HG02943 (cell line): ENCODE measurements around the gene CENPT.
A peak's percentile ranks its signal among the peaks of the same experiment; 100 is the strongest.
"Not testable (repeated sequence)": the region's sequence is repeated elsewhere in the genome, so short reads cannot be mapped to it uniquely, and the experiment has no call there.

Source experiments
- ATAC-seq: cut with Tn5 transposase; IDR thresholded peaks from one replicate; pipeline ENCODE4 v1.9.1; 2021; ENCODE audit warnings: mild to moderate bottlenecking, low read depth, moderate library complexity; ENCODE audit not compliant: unreplicated experiment

CENPT gene

GRCh38 chr16:67877064-67877463 is 29.6 kb upstream of the CENPT start:
- no peak for ATAC-seq

DNA sequence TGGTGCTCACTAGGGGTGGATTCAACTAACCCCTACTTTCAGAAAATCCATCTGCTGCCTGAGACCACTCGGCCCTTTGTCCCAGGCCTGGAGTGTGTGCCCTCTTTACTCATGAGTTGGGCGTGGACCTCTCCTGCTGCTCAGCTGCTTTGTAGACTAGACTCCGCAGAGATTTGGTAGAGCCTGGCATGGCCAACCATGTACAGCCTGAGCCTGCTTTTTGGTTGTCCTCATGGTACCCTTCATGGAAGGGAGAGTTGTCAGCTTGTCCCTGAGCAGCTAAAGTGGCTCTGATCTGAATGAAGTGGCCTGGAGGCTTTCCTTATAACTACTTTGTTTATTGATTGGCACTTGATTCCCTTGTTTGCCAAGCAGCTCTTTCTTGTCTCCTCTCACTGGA is 26.9 kb upstream of the CENPT start:
- no peak for ATAC-seq

DNA sequence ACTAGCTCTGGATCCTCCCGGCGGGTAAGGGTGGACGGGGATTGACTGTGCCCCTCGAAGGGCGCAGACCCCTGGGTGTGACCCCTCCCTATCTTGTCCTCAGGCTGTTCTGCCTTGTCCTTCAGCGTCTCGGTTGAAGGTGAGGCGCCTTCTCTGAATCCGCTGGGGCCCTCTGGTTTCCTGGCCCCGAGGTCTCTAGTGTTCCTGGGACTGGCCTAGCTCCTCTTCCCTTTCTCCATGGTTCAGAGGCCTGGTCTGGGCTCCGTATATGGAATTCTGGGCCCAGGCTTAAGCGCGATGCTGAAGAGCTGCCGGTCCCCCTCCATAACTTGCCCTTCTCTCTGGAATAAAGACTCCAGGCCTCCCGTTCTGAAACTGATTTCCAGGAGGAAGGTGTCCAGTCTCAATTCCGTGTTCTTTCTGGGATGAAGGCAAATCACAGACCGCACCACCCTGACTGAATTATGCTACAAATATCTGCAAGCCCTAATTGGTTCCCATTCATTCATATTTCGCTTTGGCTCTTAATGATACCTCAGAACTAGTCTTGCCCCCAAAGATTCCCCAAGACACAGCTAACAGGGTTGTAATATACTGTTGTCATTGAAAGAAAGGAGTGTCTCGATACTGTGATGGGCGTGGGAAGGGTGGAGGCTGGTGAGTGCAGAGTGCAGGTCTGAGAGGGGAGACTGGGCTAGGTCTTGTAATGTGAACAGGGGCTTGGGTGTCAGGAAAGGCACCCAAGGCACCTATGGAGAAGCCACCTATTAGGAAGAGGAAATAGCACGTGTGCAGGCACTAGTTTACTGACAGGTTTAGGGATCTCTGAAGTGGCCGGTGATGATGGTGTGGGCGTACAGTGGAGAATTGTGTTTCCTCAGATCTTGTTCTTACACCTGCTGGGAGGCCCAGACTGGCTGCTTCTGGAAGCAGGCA is 26.2 kb upstream of the CENPT start:
- ATAC-seq, result no peak

DNA sequence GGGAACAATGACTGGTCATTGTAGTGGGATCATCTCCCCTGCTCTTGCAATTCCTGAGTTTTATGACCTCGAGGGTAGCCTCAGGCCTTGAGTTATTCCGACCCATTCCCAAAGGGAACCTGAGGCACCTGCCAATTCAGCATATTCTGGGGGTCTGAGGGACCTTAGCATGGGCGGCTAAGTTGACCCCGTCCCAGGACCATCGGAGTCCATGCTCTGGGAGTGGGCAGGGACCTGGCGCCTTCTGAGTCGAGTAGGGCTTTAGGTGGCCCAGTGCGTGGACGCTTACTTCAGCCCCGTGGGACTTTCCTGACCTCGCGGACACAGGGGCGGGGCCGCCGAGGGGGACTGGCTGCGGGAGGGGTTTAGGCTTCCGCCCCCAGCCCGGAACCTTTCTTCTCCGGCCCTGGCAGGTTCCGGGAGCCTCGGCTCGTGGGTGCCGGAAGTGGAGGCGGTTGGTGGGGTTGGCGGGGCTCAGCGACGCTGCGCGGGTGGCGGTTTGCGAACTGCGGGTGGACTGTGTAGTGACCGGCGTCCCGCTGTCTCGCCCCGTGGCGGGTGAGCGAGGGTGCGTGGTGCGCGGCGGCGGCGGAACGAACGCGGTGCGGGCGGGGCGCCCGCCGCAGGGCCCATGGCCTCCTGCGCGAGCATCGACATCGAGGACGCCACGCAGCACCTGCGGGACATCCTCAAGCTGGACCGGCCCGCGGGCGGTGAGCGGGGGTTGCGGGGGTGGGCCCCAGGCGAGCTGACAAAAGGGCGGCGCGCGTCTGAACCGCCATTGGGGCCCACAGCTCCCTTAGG is 25.3 kb upstream of the CENPT start, which contains the start of gene EDC4:
TSS of gene EDC4 (plus strand) at position 422 of the 804 bp plus-strand sequence. CDS start at position 632, 210 bp downstream.
- peak; percentile 76 for ATAC-seq

GRCh38 chr16:67872131-67872630 is 24.7 kb upstream of the CENPT start:
- no peak for ATAC-seq

DNA sequence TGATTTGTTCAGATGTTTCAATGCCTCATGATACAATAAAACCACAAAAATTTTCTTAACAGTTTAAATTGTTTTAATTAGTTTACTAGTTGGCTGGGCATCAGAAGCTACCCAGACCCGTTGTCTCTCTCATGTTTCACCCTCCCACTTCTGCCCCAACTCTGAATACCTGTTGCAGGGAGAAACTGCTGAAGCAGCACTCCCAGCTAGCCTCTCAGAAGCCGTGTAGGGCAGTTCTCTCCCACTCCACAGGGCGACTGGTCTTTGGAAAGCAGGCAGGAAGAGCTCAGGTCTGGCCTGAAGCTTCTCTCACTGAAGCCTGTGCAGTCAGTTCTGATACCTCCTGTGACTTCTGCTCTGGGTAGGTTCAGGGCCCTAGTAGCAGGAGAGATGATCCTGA is 23.8 kb upstream of the CENPT start:
- ATAC-seq, result no peak

- ATAC-seq, result no peak
Observed at GRCh38 chr16:67869653-67870052, 22.2 kb upstream of the CENPT start.

GRCh38 chr16:67868290-67868689 is 20.8 kb upstream of the CENPT start:
- no peak for ATAC-seq

- ATAC-seq, result no peak
Observed at GRCh38 chr16:67865318-67865717, 17.8 kb upstream of the CENPT start.

GRCh38 chr16:67864594-67864993 is 17.1 kb upstream of the CENPT start:
- no peak for ATAC-seq

- ATAC-seq, result not testable (repeated sequence)
Observed at GRCh38 chr16:67864044-67864443, 16.6 kb upstream of the CENPT start.

- no peak for ATAC-seq
Observed at GRCh38 chr16:67862623-67863583, 15.4 kb upstream of the CENPT start.

DNA sequence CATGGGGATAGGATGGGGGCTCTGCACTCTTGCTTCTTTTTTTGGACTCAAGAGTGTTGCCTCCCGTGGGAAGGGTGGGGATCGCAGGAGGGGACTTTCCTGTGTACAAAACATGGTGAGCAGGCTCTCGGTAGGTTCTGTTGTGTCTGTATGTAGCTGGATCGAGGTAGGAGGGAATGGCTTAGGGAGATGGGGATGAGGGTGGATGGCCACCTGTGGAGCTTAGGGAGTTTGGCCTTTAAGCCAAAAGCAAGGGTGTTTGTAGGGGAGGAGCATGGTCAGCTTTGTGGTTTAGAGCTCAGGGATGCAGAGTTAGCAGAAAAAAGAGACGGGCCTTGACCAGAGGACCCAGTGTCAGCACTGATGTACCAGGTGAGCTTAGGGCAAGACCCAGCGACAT is 14.4 kb upstream of the CENPT start:
- no peak for ATAC-seq

GRCh38 chr16:67860589-67861398 is 13.3 kb upstream of the CENPT start:
- no peak for ATAC-seq

DNA sequence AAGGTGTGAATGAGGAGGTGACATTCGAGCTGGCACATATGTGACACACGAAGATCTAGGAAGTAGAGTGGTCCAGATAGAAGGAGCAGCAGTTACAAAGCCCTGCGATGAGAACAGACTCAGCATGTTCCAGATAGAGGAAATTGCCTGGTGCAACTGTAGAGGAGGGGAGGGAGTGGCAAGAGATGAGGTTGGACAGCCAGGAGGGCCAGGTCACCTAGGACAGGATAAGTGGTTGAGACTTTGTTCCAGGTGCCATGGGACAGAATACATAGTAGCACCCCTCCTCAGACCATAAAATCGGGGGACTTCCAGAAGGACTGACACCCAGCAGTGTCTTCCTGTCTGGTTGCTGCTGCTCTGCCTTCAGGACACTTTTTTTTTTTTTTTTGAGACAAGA is 11.0 kb upstream of the CENPT start:
- no peak for ATAC-seq

GRCh38 chr16:67857547-67858233 is 10.2 kb upstream of the CENPT start:
- no peak for ATAC-seq

GRCh38 chr16:67856927-67857546 is 9.5 kb upstream of the CENPT start:
- no peak for ATAC-seq

DNA sequence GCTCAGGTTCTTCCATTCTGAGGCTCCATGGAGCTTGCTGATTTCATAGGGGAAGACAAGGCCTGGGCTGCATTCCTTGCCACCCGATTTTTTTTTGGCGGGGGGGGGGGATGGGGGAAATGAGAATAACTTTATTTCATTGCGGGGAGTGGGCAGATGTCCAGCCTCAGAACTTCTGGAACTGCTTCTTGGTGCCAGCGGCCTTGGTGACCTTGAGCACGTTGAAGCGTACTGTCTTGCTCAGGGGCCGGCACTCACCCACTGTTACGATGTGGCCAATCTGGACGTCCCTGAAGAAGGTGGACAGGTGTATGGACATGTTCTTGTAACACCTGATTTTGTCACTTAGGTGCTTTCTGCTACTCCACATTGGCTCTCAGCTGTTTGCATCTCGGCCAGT is 8.3 kb upstream of the CENPT start:
- ATAC-seq, result no peak
